Measurements from ENCODE around the gene PLXNA1. TPM values are rescaled to one million over a fixed set of nuclear protein-coding genes. Genes with fewer than 3 reads are reported as not detected.

PLXNA1 gene
- total RNA-seq, 1 experiment from 2014 or later, result 30.3 TPM

GRCh38 chr3:126987129-126987528 lies 4.2 kb downstream of the PLXNA1 start (continued):
- no peak for TF ChIP-seq CBX3 (IDR thresholded peaks at IDR 0.05; ENCODE audit: low read depth)
- TF ChIP-seq MAX (IDR thresholded peaks at IDR 0.05), result no peak
- TF ChIP-seq POLR2AphosphoS5 (IDR thresholded peaks at IDR 0.05; ENCODE audit: low read depth, low read length), result no peak

GRCh38 chr3:126987596-126987995 lies 4.7 kb downstream of the PLXNA1 start:
- Histone ChIP-seq H3K36me3 (ENCODE audit: control insufficient read depth in 1 of 2, insufficient read depth in 2 of 2, low read length in 2 of 2) (peaks cover 0 to 10% of the 10 kb centered on the region in 2 experiments; a peak in 2 of 4 replicates), H3K9me3 (ENCODE audit: control insufficient read depth in 1 of 2, insufficient read depth in 1 of 2, low read depth in 1 of 2, low read length in 2 of 2) (no peaks in the 10 kb centered on the region), H4K20me1 (ENCODE audit: insufficient read depth) (no peaks in the 10 kb centered on the region), H3K9ac (ENCODE audit: low read length) (no peak overlapping the region), H3K4me3 (replicated peaks in 1 of 2; ENCODE audit: low read depth in 1 of 2, low read length in 2 of 2) (no peak overlapping the region), H3K79me2 (ENCODE audit: insufficient read depth, low read length) (peaks cover 62% of the 10 kb centered on the region), H3K4me1 (ENCODE audit: control insufficient read depth in 1 of 2, insufficient read depth in 2 of 2, low read length in 2 of 2) (peaks cover 0 to 8% of the 10 kb centered on the region in 2 experiments; a peak in 2 of 4 replicates), H3K4me2 (ENCODE audit: low read length) (no peak overlapping the region), H2AFZ (ENCODE audit: low read depth, low read length, poor library complexity, severe bottlenecking) (no peak overlapping the region), H3K9me2 (ENCODE audit: insufficient read depth) (no peaks in the 10 kb centered on the region), H3K27ac (ENCODE audit: low read depth, low read length) (no peak overlapping the region), H3K27me3 (ENCODE audit: insufficient read depth, low read length) (no peaks in the 10 kb centered on the region)
- ChIA-PET POLR2A (no interaction called here), RAD21 (ENCODE audit: low non-redundant PET in 1 of 2, low total read pairs in 2 of 2, uncharacterized antibody in 2 of 2, unreplicated experiment in 2 of 2) (no interaction called here), CTCF (no interaction called here)
- DNase-seq (ENCODE audit: low read depth, low spot score) (no peak), ATAC-seq (no peak)
- intact Hi-C loops (cut with micrococcal nuclease), result loop anchor here (10.0 kb wide), 1 partner anchor 467 kb away; no protein-coding TSS in a partner anchor
- BruUV-seq (replicated peaks), result no TSS peak
- TF ChIP-seq POLR2AphosphoS5 (IDR thresholded peaks at IDR 0.05; ENCODE audit: low read depth, low read length) (no peak), RAD21 (IDR thresholded peaks at IDR 0.05; ENCODE audit: low read depth) (no peak), CBX3 (IDR thresholded peaks at IDR 0.05; ENCODE audit: low read depth) (no peak), EZH2phosphoT487 (IDR thresholded peaks at IDR 0.05; ENCODE audit: borderline replicate concordance) (no peak), YY1 (IDR thresholded peaks at IDR 0.05; ENCODE audit: extremely low read depth, insufficient replicate concordance, low read depth, low read length) (no peak), ZFX (IDR thresholded peaks at IDR 0.05) (no peak), ATF3 (IDR thresholded peaks at IDR 0.05) (no peak), JUND (IDR thresholded peaks at IDR 0.05) (no peak), SIN3A (IDR thresholded peaks at IDR 0.05; ENCODE audit: low read depth) (no peak), MAX (IDR thresholded peaks at IDR 0.05) (no peak), EGR1 (IDR thresholded peaks at IDR 0.05; ENCODE audit: low read depth) (no peak), TCF7L2 (IDR thresholded peaks at IDR 0.05; ENCODE audit: borderline replicate concordance, extremely low read depth, insufficient read depth, insufficient read length) (no peak), REST (IDR thresholded peaks at IDR 0.05; ENCODE audit: low read depth) (no peak), CEBPB (IDR thresholded peaks at IDR 0.05; ENCODE audit: low read depth) (no peak), ELF1 (IDR thresholded peaks at IDR 0.05; ENCODE audit: borderline replicate concordance, low read depth) (no peak), ZBTB33 (IDR thresholded peaks at IDR 0.05; ENCODE audit: extremely low read depth, insufficient replicate concordance, low read length) (no peak), SRF (IDR thresholded peaks at IDR 0.05; ENCODE audit: low read depth) (no peak), SP1 (IDR thresholded peaks at IDR 0.05; ENCODE audit: low read depth) (no peak), EZH2 (IDR thresholded peaks at IDR 0.05) (no peak)
